Parathyroid adenoma (tissue), 2 donors: ENCODE results near the gene HGD.

ENCODE experiments used
- H2AFZ ChIP-seq: fragments of 300-600 bp; sonication (generic); one replicate; pipeline ENCODE4 v1.7.0; 2017; ENCODE audit warnings: antibody characterized with exemption, mild to moderate bottlenecking
- H3K27ac ChIP-seq: fragments of 300-600 bp; sonication (generic); one replicate; pipeline ENCODE4 v1.7.0; 2017
- H3K27me3 ChIP-seq: fragments of 300-600 bp; sonication (generic); one replicate; pipeline ENCODE4 v1.7.0; 2017; ENCODE audit warnings: low read length; ENCODE audit not compliant: control insufficient read depth, insufficient read depth
- H3K36me3 ChIP-seq: fragments of 300-600 bp; sonication (generic); one replicate; pipeline ENCODE4 v1.7.0; 2017; ENCODE audit warnings: low read length; ENCODE audit not compliant: control insufficient read depth, insufficient read depth
- H3K4me1 ChIP-seq: fragments of 300-600 bp; sonication (generic); one replicate; pipeline ENCODE4 v1.7.0; 2017; ENCODE audit warnings: control low read depth
- H3K4me2 ChIP-seq: fragments of 300-600 bp; sonication (generic); one replicate; pipeline ENCODE4 v1.7.0; 2017; ENCODE audit warnings: low read length
- H3K4me3 ChIP-seq: fragments of 300-600 bp; sonication (generic); one replicate; pipeline ENCODE4 v1.7.0; 2017; ENCODE audit warnings: low read depth, low read length
- H3K79me2 ChIP-seq: fragments of 300-600 bp; sonication (generic); one replicate; pipeline ENCODE4 v1.7.0; 2017; ENCODE audit warnings: control low read depth
- H3K9ac ChIP-seq: fragments of 300-600 bp; sonication (generic); one replicate; pipeline ENCODE4 v1.7.0; 2017; ENCODE audit warnings: mild to moderate bottlenecking
- H3K9me3 ChIP-seq: fragments of 300-600 bp; sonication (generic); one replicate; pipeline ENCODE4 v1.7.0; 2017; ENCODE audit warnings: low read length; ENCODE audit not compliant: control insufficient read depth
- TF ChIP-seq, protein P1 (sequence below): fragments of 300-600 bp; sonication (generic); IDR thresholded peaks from one replicate; pipeline ENCODE4 v1.7.0; 2017; ENCODE audit warnings: antibody characterized with exemption, mild to moderate bottlenecking
- donor health status: primary hyperparathyroidism.

HGD gene

DNA sequence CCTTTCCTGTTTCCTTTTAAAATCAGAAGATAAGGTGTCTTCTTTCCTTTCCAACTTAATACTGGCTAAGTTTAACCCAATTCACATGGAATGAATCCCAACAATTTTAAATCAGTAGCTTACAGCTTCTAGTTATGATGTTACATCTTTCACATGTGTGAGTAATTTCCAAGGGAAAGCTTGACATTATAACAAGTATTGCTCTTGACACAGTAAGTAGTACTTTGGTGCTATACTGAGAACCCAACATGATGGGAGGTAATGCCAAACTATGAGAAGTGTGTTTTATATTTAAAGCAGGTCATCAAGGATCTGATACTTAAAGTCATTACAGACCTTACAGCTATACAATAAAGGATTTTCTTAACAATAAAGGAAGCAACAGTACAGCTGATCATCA, 31.2 kb upstream of the HGD start:
- Histone ChIP-seq H2AFZ (no peak overlapping the region), H3K9ac (no peak overlapping the region), H3K4me2 (no peak overlapping the region), H3K27me3 (no peaks in the 10 kb centered on the region), H3K4me1 (no peaks in the 10 kb centered on the region), H3K36me3 (no peaks in the 10 kb centered on the region), H3K79me2 (no peaks in the 10 kb centered on the region), H3K27ac (no peak overlapping the region), H3K9me3 (no peaks in the 10 kb centered on the region), H3K4me3 (no peak overlapping the region)
- TF ChIP-seq, protein P1, sequence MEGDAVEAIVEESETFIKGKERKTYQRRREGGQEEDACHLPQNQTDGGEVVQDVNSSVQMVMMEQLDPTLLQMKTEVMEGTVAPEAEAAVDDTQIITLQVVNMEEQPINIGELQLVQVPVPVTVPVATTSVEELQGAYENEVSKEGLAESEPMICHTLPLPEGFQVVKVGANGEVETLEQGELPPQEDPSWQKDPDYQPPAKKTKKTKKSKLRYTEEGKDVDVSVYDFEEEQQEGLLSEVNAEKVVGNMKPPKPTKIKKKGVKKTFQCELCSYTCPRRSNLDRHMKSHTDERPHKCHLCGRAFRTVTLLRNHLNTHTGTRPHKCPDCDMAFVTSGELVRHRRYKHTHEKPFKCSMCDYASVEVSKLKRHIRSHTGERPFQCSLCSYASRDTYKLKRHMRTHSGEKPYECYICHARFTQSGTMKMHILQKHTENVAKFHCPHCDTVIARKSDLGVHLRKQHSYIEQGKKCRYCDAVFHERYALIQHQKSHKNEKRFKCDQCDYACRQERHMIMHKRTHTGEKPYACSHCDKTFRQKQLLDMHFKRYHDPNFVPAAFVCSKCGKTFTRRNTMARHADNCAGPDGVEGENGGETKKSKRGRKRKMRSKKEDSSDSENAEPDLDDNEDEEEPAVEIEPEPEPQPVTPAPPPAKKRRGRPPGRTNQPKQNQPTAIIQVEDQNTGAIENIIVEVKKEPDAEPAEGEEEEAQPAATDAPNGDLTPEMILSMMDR, result no peak

DNA sequence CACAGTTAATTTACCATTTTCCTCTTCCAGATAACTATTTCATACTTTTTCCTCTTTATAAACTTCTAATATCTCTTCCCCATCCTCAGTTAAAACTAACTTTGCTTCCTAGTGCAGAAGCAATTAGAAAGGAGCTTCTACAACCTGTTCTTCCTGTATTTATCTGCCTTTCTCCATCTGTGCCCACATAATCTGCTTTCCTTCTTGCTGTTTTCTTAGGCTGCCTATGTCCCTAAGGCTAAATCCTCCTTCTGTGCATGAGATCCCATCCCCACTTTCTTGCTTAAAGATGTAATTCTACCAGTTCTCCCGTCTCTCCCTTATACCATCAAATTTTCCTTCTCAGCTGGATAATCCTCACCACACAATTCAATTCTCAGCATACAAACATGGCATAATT, 28.3 kb upstream of the HGD start:
- no peak overlapping the region for H3K4me3 ChIP-seq
- H3K9me3 ChIP-seq, result no peaks in the 10 kb centered on the region
- TF ChIP-seq, protein P1, result no peak
- no peak overlapping the region for H2AFZ ChIP-seq
- no peaks in the 10 kb centered on the region for H3K79me2 ChIP-seq
- no peaks in the 10 kb centered on the region for H3K27me3 ChIP-seq
- H3K27ac ChIP-seq, result no peak overlapping the region
- no peak overlapping the region for H3K4me2 ChIP-seq
- no peaks in the 10 kb centered on the region for H3K4me1 ChIP-seq
- no peaks in the 10 kb centered on the region for H3K36me3 ChIP-seq
- no peak overlapping the region for H3K9ac ChIP-seq

DNA sequence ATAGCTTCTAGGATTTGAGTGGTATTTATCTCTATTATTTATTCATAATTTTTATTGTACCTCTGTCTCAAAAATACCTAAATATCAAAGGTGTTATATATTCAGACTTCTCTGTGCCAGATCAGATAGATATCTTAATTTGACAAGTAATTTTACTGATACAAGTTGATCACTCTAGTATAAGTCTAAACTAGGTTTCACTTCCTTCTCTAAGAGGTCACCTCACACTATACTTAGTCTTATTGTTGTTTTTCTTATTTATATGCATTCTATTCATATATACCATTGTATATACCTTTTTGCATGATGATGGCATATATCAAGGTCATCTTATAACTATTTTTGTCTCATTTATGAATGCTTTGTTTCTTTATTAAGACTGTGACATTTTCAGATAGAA, 26.4 kb upstream of the HGD start:
- no peaks in the 10 kb centered on the region for H3K79me2 ChIP-seq
- H3K4me2 ChIP-seq, result no peak overlapping the region
- H3K36me3 ChIP-seq, result no peaks in the 10 kb centered on the region
- H3K27me3 ChIP-seq, result no peaks in the 10 kb centered on the region
- no peak overlapping the region for H3K4me3 ChIP-seq
- no peak overlapping the region for H3K9ac ChIP-seq
- H2AFZ ChIP-seq, result no peak overlapping the region
- no peaks in the 10 kb centered on the region for H3K9me3 ChIP-seq
- TF ChIP-seq, protein P1, result no peak
- H3K27ac ChIP-seq, result no peak overlapping the region
- H3K4me1 ChIP-seq, result no peaks in the 10 kb centered on the region

DNA sequence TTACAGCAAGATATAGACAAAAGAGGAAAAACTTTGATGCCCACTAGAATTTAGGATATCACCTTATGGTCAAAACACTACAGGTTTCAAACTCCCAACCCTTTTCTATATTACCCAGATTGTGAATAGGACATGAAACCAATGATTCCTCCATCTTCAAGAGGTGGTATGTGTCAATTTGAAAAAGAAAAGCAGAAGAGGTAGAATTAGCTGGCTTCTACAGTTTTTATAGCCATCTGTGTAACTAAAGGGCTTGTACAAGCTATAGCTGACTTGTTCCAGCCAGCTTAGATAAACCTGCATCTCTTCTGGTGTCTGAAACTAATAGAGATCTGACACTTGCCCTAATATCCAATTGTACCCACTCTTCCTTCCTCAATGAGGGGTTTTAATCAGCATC, 24.9 kb upstream of the HGD start:
- Histone ChIP-seq H3K9me3 (no peaks in the 10 kb centered on the region), H3K27me3 (no peaks in the 10 kb centered on the region), H3K79me2 (peaks cover 2% of the 10 kb centered on the region), H3K4me1 (no peaks in the 10 kb centered on the region), H3K27ac (no peak overlapping the region), H3K9ac (no peak overlapping the region), H3K4me3 (no peak overlapping the region), H2AFZ (no peak overlapping the region), H3K4me2 (no peak overlapping the region), H3K36me3 (no peaks in the 10 kb centered on the region)
- TF ChIP-seq, protein P1, result no peak

DNA sequence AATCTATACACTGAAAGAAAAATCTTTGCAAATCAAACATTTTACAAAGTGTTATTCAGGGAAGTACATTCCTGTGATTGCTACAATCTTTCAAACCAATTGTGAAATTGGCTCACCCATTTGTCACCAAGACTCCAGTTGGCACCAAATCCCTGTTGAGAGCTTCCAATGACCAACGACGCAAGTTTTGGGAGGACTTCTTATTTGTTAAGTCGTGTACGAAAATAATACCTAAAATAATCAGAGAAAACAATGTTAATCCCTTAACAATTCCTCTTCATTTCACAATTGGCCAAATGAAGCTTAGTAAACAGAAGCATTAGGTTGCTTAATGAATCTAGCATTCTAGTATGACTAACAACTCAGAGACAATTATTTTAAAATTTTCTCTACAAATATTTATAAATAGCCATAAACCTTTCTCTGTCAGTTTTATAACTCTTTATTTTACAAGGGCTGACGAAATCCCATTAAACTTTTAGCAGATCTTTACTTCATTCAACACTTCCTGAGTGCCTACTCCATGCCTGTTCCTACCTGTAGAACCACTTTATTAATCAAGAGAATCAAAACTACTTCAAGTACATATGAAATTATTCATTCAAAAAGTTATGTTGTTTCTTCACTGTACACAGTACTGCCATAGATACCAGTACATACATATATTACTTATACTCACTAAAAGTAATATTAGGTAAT, 24.0 kb upstream of the HGD start:
- H3K79me2 ChIP-seq, result peaks cover 2% of the 10 kb centered on the region
- TF ChIP-seq, protein P1, result no peak
- H3K4me1 ChIP-seq, result no peaks in the 10 kb centered on the region

More for the DNA sequence above, 24.0 kb upstream of the HGD start:
- Histone ChIP-seq H3K4me2 (no peak overlapping the region), H3K27ac (no peak overlapping the region), H3K9ac (no peak overlapping the region), H3K4me3 (no peak overlapping the region), H3K9me3 (no peaks in the 10 kb centered on the region), H3K27me3 (no peaks in the 10 kb centered on the region), H2AFZ (no peak overlapping the region), H3K36me3 (no peaks in the 10 kb centered on the region)
